AG10803 (cell line): ENCODE results near the gene SRSF8.

Experiments
- DNase-seq: peaks from one replicate; pipeline ENCODE4 v3.0.0; 2010; ENCODE audit warnings: low read depth
- H3K4me3 ChIP-seq: 2 replicates; pipeline ENCODE4 v1.5.1; 2011; ENCODE audit warnings: mild to moderate bottlenecking, low read length, control low read depth
- CTCF ChIP-seq: conservative IDR thresholded peaks from 2 replicates; pipeline ENCODE4 v1.5.1; 2011; ENCODE audit warnings: mild to moderate bottlenecking, low read length, control low read depth, inconsistent platforms

Gene SRSF8

GRCh38 chr11:95097209-95097608, 30.5 kb downstream of the SRSF8 start:
- DNase-seq, result no peak
- no peak overlapping the region for H3K4me3 ChIP-seq
- TF ChIP-seq CTCF, result no peak

GRCh38 chr11:95098826-95099225, 32.1 kb downstream of the SRSF8 start:
- no peak for DNase-seq
- TF ChIP-seq CTCF, result no peak
- no peak overlapping the region for H3K4me3 ChIP-seq

- TF ChIP-seq CTCF, result no peak
- H3K4me3 ChIP-seq, result no peak overlapping the region
- DNase-seq, result no peak
Observed at GRCh38 chr11:95100191-95100648, 33.5 kb downstream of the SRSF8 start.

- DNase-seq, result no peak
- no peak for TF ChIP-seq CTCF
- no peak overlapping the region for H3K4me3 ChIP-seq
Observed at GRCh38 chr11:95100856-95101507, 34.3 kb downstream of the SRSF8 start.

- TF ChIP-seq CTCF, result no peak
- H3K4me3 ChIP-seq, result no peak overlapping the region
- DNase-seq, result no peak
Observed at GRCh38 chr11:95101935-95102334, 35.2 kb downstream of the SRSF8 start.

GRCh38 chr11:95102733-95103132, 36.0 kb downstream of the SRSF8 start:
- no peak for TF ChIP-seq CTCF
- H3K4me3 ChIP-seq, result no peak overlapping the region
- no peak for DNase-seq

- no peak overlapping the region for H3K4me3 ChIP-seq
- TF ChIP-seq CTCF, result no peak
- no peak for DNase-seq
Observed at GRCh38 chr11:95103701-95104100, 37.0 kb downstream of the SRSF8 start.
